Panc1 (cell line): ENCODE data around the gene COLEC11.

Experiments
- TF ChIP-seq, protein P1 (sequence below), 2 experiments: IDR thresholded peaks; 2 replicates each; pipeline ENCODE4 v1.6.1; 2011 to 2012; ENCODE audit warnings: low read depth in 2 of 2, control low read depth in 1 of 2, low read length in 1 of 2, mild to moderate bottlenecking in 1 of 2, moderate library complexity in 1 of 2; ENCODE audit not compliant: insufficient read depth in 1 of 2
- TF ChIP-seq, protein P2 (sequence below): fragments of 450-650 bp; IDR thresholded peaks from 2 replicates; pipeline ENCODE4 v1.5.1; 2017; ENCODE audit warnings: mild to moderate bottlenecking

DNA sequence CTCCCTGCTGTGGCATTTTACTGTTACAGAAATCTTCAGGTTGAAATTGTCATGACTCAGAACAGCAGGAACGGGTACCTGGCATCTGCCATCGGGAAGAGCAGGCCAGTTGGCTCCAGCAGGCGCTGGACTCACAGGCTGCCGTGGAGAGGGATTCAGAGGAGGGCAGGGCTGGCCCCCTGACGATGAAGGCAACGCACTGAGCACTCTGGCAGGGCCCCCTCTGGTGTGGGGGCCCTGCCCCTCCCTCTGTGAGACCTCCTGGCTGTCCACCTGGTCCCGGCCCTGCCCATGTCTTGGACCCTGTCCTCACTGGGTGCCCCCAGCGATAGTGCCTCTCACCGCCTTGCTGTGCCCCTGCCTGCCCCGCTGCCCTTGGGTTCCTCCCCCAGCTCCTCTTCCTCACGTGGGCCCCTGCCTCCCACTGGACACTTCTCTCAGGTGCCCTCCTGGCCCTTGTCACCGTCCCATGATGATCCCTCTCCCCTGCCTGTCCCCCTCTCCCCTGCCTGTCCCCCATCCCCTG is 39.7 kb downstream of the COLEC11 start:
- TF ChIP-seq, protein P1, sequence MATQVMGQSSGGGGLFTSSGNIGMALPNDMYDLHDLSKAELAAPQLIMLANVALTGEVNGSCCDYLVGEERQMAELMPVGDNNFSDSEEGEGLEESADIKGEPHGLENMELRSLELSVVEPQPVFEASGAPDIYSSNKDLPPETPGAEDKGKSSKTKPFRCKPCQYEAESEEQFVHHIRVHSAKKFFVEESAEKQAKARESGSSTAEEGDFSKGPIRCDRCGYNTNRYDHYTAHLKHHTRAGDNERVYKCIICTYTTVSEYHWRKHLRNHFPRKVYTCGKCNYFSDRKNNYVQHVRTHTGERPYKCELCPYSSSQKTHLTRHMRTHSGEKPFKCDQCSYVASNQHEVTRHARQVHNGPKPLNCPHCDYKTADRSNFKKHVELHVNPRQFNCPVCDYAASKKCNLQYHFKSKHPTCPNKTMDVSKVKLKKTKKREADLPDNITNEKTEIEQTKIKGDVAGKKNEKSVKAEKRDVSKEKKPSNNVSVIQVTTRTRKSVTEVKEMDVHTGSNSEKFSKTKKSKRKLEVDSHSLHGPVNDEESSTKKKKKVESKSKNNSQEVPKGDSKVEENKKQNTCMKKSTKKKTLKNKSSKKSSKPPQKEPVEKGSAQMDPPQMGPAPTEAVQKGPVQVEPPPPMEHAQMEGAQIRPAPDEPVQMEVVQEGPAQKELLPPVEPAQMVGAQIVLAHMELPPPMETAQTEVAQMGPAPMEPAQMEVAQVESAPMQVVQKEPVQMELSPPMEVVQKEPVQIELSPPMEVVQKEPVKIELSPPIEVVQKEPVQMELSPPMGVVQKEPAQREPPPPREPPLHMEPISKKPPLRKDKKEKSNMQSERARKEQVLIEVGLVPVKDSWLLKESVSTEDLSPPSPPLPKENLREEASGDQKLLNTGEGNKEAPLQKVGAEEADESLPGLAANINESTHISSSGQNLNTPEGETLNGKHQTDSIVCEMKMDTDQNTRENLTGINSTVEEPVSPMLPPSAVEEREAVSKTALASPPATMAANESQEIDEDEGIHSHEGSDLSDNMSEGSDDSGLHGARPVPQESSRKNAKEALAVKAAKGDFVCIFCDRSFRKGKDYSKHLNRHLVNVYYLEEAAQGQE (IDR thresholded peaks at IDR 0.05; ENCODE audit: insufficient read depth in 1 of 2, low read depth in 2 of 2, low read length in 1 of 2): no peak
- TF ChIP-seq, protein P2, sequence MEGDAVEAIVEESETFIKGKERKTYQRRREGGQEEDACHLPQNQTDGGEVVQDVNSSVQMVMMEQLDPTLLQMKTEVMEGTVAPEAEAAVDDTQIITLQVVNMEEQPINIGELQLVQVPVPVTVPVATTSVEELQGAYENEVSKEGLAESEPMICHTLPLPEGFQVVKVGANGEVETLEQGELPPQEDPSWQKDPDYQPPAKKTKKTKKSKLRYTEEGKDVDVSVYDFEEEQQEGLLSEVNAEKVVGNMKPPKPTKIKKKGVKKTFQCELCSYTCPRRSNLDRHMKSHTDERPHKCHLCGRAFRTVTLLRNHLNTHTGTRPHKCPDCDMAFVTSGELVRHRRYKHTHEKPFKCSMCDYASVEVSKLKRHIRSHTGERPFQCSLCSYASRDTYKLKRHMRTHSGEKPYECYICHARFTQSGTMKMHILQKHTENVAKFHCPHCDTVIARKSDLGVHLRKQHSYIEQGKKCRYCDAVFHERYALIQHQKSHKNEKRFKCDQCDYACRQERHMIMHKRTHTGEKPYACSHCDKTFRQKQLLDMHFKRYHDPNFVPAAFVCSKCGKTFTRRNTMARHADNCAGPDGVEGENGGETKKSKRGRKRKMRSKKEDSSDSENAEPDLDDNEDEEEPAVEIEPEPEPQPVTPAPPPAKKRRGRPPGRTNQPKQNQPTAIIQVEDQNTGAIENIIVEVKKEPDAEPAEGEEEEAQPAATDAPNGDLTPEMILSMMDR: no peak
